Type B pancreatic cell (in vitro differentiated cells): ENCODE data around the gene MTARC2. TPM values are rescaled to one million over a fixed set of nuclear protein-coding genes. Genes with fewer than 3 reads are reported as not detected.

Source experiments
- DNase-seq: peaks from one replicate; pipeline ENCODE4 v3.0.0; 2021; ENCODE audit warnings: mixed read lengths; ENCODE audit not compliant: unreplicated experiment; ENCODE audit errors: extremely low spot score
- H3K27ac Mint-ChIP-seq: 2 replicates; pipeline ENCODE4 v1.8.0; 2021; ENCODE audit warnings: mild to moderate bottlenecking, mixed read lengths
- H3K27me3 Mint-ChIP-seq: 2 replicates; pipeline ENCODE4 v1.8.0; 2021; ENCODE audit warnings: mixed read lengths
- H3K36me3 Mint-ChIP-seq: 2 replicates; pipeline ENCODE4 v1.8.0; 2021; ENCODE audit warnings: mixed read lengths
- H3K4me1 Mint-ChIP-seq: one replicate; pipeline ENCODE4 v1.8.0; 2021; ENCODE audit warnings: mixed read lengths; ENCODE audit not compliant: unreplicated experiment
- H3K4me3 Mint-ChIP-seq: 2 replicates; pipeline ENCODE4 v1.8.0; 2021; ENCODE audit warnings: mild to moderate bottlenecking, mixed read lengths
- H3K9me3 Mint-ChIP-seq: 2 replicates; pipeline ENCODE4 v1.8.0; 2021; ENCODE audit warnings: mixed read lengths
- total RNA-seq: library from RNA; stranded (reverse); gene quantifications from 2 replicates; pipeline ENCODE4 v1.2.1, GENCODE V29; 2021; ENCODE audit warnings: low replicate concordance
- TF ChIP-seq, protein P1 (sequence below): fragments of 200-600 bp; sonication (generic); conservative IDR thresholded peaks from 2 replicates; pipeline ENCODE4 v1.5.0; 2021; ENCODE audit warnings: antibody characterized with exemption, mild to moderate bottlenecking

MTARC2 gene
- total RNA-seq, 1 donor from 2014 or later: 14.4 TPM

DNA sequence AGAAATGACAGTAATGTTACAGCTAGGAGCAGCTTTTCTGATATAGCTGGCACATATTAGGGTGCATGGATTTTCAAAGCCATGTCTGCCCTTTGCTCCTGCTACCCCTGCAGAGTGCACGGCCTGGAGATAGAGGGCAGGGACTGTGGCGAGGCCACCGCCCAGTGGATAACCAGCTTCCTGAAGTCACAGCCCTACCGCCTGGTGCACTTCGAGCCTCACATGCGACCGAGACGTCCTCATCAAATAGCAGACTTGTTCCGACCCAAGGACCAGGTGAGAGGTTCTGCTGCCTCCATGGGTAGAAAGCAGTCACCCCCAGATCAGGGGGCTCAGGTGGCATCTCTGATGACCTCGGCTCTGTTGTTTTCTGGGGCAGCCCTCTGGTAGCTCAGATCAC lies 48.4 kb downstream of the MTARC2 start:
- no peaks in the 10 kb centered on the region for H3K27me3 Mint-ChIP-seq

DNA sequence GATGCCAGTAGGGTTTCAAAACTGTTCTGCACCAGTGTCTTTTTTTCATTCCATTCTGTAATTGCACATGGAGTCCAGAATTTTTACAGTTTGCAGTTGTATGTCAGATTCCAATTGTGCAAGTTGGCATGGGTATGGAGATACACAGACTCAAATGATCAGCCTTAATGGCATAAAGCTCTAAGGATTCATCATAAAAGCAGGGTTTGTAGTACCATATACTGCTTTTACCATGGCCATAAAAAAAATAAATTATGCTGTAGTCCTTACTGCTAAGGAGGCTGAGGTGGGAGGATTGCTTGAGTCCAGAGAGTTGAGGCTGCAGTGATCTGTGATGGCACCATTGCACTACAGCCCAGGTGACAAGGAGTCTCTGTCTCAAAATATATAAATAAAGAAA lies 48.9 kb downstream of the MTARC2 start:
- DNase-seq: no peak
- no peaks in the 10 kb centered on the region for H3K9me3 Mint-ChIP-seq
- no peaks in the 10 kb centered on the region for H3K4me1 Mint-ChIP-seq
- no peak overlapping the region for H3K4me3 Mint-ChIP-seq
- no peak overlapping the region for H3K27ac Mint-ChIP-seq
- TF ChIP-seq, protein P1, sequence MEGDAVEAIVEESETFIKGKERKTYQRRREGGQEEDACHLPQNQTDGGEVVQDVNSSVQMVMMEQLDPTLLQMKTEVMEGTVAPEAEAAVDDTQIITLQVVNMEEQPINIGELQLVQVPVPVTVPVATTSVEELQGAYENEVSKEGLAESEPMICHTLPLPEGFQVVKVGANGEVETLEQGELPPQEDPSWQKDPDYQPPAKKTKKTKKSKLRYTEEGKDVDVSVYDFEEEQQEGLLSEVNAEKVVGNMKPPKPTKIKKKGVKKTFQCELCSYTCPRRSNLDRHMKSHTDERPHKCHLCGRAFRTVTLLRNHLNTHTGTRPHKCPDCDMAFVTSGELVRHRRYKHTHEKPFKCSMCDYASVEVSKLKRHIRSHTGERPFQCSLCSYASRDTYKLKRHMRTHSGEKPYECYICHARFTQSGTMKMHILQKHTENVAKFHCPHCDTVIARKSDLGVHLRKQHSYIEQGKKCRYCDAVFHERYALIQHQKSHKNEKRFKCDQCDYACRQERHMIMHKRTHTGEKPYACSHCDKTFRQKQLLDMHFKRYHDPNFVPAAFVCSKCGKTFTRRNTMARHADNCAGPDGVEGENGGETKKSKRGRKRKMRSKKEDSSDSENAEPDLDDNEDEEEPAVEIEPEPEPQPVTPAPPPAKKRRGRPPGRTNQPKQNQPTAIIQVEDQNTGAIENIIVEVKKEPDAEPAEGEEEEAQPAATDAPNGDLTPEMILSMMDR: no peak
- peaks cover 6% of the 10 kb centered on the region for H3K36me3 Mint-ChIP-seq
- H3K27me3 Mint-ChIP-seq: no peaks in the 10 kb centered on the region

More for the DNA sequence above, 48.4 kb downstream of the MTARC2 start:
- Mint-ChIP-seq H3K4me3 (no peak overlapping the region), H3K9me3 (no peaks in the 10 kb centered on the region), H3K4me1 (no peaks in the 10 kb centered on the region), H3K36me3 (peaks cover 6% of the 10 kb centered on the region), H3K27ac (no peak overlapping the region)
- no peak for DNase-seq
- TF ChIP-seq, protein P1: no peak

DNA sequence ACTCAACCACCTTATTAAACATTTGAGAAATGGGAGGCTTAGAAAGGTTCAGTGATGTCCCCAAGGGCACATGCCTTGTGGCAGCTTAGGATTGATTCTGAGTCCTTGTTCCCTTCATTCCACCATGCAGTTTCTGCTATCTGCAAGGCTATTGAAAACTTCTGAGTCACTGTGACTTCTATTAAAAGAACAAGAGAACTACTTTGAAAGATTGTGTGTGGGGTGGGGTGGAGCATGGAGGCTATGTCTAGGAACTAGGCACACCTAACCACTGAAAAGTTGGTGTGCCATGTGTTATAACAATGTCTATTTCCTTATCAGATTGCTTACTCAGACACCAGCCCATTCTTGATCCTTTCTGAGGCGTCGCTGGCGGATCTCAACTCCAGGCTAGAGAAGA lies 49.4 kb downstream of the MTARC2 start:
- no peaks in the 10 kb centered on the region for H3K27me3 Mint-ChIP-seq
- no peak overlapping the region for H3K27ac Mint-ChIP-seq
- peaks cover under 1% of the 10 kb centered on the region for H3K4me1 Mint-ChIP-seq
- H3K9me3 Mint-ChIP-seq: no peaks in the 10 kb centered on the region
- TF ChIP-seq, protein P1: no peak
- no peak overlapping the region for H3K4me3 Mint-ChIP-seq
- H3K36me3 Mint-ChIP-seq: peaks cover 7% of the 10 kb centered on the region
- no peak for DNase-seq

DNA sequence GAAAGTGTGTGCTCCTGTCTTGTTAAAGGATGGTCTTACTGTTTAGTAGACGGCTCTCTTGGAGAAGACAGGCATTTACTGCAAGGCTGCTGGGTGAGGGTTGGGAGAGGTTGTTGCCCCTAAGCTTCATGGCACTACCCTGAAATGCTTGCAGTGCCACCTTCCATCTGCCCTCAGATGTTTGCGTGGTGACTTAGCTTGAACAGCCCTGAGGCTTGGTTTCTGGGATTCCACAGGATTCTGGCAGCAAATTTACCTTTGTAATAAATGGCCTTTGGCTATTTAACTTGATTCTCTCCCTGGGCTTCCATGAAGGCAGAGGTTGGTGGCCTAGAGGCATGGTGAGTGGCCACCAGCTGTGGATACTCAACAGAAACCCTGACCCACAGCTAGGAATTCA lies 50.2 kb downstream of the MTARC2 start:
- H3K27me3 Mint-ChIP-seq: no peaks in the 10 kb centered on the region
- H3K4me3 Mint-ChIP-seq: no peak overlapping the region
- no peak for DNase-seq
- no peak overlapping the region for H3K27ac Mint-ChIP-seq
- TF ChIP-seq, protein P1: no peak
- H3K36me3 Mint-ChIP-seq: peaks cover 11% of the 10 kb centered on the region
- peaks cover 6% of the 10 kb centered on the region for H3K4me1 Mint-ChIP-seq
- H3K9me3 Mint-ChIP-seq: no peaks in the 10 kb centered on the region

DNA sequence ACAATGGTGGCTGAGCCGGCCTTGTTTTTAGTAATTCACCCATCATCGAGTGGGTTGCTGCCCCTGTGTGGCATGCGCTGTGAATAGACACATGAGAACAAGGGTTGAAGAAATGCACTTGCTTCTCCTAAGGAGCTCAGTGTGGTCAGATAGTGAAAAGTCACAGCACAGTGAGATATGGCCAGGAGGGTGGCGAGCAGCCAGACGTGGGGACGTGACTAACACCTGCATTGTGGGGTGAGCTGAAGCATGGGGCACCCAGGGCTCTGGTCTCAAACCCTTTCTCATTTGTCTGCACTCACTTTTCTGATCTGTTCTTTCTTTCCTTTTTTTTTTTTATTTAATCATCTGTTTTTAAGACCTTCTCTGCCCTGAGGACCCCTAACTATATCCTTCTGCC lies 52.1 kb downstream of the MTARC2 start:
- no peak for DNase-seq
- Mint-ChIP-seq H3K4me1 (peaks cover 14% of the 10 kb centered on the region), H3K27me3 (no peaks in the 10 kb centered on the region), H3K36me3 (peaks cover 11% of the 10 kb centered on the region), H3K4me3 (no peak overlapping the region), H3K9me3 (no peaks in the 10 kb centered on the region), H3K27ac (no peak overlapping the region)
- TF ChIP-seq, protein P1: no peak
